DLD1 (cell line): ENCODE data around the gene NSD2.
"Not testable (repeated sequence)": the region's sequence is repeated elsewhere in the genome, so short reads cannot be mapped to it uniquely, and the experiment has no call there.

Source experiments
- in situ Hi-C: cut with HindIII; loops from 2 replicates; pipeline ENCODE4 v1.10.0; 2017; ENCODE audit warnings: low sequenced_read_pairs

The NSD2 gene

DNA sequence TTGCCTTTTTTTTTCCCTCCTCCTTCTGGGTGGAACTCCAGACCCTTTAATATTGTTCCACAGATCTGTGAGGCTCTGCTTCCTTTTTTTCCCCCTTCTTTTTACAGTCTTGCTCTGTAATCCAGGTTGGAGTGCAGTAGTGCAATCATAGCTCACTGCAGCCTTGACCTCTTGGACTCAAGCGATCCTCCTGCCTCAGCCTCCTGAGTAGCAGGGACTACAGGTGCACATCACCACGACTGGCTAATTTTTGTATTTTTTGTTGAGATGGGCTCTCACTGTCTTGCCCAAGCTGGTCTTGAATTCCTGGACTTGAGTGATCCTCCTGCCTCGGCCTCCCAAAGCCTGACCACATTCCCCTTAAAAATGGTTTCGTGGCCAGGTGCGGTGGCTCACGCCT, 26.8 kb downstream of the NSD2 start:
- in situ Hi-C loops, result no loop called here

DNA sequence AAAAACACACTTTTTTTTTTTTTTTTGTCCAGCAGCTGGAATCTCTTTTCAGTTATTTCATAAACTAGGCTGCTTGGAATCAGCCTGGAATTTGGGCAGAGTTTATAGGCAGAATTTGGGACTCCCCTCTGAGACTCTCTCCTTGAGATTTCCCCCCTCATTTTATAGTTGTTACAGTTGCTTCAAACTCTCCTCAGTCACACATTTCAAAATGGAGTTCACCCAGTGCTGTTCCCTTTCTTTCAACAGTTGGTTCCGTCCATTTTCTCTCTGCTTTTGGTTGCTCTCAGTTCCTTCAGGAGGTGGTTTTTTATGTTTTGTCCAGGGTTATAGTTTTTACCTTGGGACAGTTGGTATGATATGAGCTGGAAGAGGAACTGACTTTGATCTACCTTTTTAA, 27.5 kb downstream of the NSD2 start:
- in situ Hi-C loops, result no loop called here

DNA sequence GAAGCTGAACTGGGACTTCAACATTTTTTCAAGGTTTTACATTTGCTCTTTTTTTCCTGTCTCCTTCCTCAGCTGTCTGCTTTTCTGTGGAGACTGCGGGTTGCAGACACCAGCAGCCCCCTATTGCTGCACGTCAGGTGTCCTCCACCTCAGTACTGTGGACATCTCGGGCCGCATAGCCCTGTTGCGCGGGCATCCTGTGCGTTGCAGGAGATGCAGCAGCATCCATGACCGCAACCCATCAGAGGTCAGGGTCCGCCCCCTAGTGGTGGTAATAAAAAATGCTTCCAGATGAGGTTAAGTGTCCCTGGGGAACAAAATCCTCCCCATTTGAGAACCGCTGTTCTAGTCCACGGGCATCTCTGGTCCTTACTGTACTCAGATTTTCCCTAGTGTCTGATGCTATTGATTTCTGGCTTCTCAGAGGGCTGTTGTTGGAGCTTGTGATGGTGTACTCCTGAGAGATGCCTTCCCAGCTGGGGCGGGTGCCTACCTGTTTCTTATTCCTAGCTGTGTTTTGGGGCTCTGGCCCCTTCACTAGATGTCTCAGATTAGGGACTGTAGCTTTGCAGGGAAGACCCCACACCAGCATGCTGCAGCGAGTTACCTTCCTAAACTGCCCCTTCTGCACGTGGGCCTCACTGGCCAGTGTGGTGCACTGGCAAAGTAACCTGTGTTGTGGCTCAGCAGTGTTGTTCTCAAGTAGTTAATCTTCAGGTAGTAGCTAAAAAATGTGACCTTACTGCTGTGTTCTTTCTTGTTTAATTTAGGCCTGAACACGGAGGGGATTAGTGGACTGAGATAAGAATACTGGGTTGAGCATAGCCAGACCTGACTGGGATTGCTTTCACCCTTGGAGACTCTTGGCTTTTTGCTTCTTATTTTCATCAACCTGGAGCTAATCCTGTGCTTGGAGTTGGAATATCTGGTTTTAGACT, 28.2 kb downstream of the NSD2 start:
- in situ Hi-C loops, result no loop called here

DNA sequence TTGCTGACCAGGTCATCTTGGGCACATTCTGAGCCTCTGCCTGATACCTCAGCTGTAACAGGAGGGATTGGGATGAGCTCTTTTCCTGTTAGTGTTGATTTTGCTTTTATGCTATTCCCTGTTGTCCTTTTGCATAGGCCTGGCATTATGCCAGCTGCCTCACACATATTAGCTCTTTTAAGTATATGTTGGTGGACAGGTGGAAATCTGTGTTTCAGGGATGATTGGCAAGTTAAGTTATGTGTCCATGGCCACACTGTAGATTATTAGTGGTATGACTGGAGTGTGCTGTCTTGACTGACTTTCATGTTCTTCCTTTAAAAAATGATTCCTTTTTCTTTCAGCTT, 28.9 kb downstream of the NSD2 start:
- in situ Hi-C loops, result no loop called here

DNA sequence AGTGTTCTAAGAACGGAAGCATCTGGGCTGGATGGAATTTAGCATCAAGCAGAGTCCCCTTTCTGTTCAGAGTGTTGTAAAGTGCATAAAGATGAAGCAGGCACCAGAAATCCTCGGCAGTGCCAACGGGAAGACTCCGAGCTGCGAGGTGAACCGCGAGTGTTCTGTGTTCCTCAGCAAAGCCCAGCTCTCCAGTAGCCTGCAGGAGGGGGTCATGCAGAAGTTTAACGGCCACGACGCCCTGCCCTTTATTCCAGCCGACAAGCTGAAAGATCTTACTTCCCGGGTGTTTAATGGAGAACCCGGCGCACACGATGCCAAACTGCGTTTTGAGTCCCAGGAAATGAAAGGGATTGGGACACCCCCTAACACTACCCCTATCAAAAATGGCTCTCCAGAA, 29.4 kb downstream of the NSD2 start:
- in situ Hi-C loops, result no loop called here

DNA sequence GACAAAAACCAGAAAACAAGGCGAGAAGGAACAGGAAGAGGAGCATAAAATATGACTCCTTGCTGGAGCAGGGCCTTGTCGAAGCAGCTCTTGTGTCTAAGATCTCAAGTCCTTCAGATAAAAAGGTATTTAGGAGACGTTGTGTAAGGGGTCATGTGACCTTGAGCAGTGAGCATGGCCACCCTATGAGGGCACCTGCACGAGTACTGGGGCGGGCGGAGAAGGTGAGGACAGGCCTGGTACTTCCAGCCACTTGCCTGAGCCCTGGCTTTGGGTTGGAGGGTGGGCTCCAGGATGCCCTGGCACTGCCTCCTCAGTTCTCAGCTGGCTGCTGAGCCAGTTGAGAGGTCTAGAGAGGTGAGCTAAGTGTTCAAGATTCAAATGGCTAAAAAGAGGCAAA, 29.9 kb downstream of the NSD2 start:
- in situ Hi-C loops, result no loop called here

DNA sequence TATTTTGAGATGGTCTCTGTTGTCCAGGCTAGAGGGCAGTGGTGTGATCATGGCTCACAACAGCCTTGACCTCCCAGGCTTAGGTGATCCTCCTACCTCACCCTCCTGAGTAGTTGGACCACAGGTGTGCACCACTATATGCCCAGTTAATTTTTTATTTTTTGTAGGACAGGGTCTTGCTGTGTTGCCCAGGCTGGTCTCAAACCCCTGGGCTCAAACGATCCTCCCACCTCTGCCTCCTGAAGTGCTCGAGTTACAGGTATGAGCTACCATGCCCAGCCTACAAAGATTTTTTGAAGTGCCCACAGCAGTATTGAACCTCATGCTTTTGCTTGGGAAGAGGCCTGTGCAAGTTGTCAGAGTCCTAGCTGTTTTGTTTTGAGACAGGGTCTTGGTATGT, 31.1 kb downstream of the NSD2 start:
- in situ Hi-C loops, result no loop called here

DNA sequence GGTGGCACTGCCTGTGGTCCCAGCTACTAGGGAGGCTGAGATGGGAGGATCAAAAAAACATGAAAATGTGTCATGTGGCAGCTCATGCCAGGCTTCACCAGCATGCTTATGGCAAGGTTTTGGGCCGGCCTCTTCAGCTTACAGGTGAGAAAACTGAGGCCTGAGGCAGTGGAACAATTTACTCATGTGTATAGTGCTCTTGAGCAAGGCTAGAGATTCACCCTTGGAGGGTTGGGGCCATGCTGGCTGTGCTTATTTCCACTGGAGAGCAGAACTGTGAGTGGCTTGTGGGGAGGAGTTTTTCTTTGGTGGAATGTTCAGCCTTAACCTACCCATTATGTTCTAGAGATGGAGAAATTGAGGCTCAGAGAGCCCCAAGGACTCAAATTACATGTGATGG, 31.8 kb downstream of the NSD2 start:
- in situ Hi-C loops, result no loop called here

DNA sequence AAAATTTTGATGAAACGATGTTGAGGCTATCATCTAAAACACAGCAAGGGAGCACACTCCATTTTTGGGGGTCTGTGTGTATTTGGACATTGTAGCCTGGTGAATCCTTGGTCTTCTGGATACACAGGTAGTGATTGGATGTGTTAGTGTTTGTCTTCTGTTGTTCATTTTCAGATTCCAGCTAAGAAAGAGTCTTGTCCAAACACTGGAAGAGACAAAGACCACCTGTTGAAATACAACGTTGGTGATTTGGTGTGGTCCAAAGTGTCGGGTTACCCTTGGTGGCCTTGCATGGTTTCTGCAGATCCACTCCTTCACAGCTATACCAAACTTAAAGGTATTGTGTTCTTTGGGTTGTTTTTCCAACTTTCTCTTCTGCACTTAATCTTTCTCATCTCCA, 32.8 kb downstream of the NSD2 start:
- in situ Hi-C loops, result no loop called here

DNA sequence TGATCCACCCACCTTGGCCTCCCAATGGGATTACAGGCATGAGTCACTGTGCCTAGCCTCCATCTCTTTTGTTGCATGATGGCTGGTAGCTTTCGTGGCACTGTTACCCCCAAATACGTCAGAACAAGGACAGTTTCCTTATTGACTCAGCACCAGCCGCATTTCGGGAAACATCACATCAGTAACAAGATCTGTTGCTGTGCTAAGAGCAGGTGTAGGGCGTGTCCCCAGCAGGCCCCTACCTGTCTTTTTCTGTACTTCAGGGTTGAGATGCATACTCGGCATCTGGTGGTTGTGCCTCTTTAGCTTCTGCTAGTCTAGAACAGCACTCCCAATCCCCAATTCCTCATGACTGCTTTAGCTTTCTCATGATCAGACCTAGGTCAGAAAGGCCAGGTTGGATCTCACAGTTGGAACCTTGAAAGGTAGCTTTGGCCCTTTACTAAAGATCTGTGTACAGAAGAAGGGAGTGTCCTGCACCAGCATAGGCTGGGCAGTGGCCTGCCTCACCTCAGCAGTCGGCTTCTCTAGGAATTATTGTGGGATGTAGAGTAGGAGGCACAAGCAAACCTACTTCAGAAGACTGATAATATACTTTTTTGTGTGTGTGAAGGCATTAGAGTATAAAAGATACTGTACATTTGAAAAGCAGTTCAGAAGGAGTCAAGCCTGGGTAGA, 36.8 kb downstream of the NSD2 start:
- in situ Hi-C loops, result no loop called here

DNA sequence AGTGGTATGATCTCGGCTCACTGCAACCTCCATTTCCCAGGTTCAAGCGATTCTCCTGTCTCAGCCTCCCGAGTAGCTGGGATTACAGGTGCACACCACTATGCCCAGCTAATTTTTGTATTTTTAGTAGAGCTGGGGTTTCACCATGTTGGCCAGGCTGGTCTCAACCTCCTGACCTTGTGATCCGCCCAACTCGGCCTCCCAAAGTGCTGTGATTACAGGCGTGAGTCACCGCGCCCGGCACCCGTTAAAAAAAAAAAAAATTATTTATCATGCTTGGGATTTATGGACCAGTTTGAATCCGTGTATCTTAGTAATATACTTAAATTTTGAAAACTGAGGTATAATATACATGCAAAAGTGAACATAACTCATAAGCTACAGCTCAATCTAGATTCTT, 38.5 kb downstream of the NSD2 start:
- in situ Hi-C loops, result not testable (repeated sequence)

DNA sequence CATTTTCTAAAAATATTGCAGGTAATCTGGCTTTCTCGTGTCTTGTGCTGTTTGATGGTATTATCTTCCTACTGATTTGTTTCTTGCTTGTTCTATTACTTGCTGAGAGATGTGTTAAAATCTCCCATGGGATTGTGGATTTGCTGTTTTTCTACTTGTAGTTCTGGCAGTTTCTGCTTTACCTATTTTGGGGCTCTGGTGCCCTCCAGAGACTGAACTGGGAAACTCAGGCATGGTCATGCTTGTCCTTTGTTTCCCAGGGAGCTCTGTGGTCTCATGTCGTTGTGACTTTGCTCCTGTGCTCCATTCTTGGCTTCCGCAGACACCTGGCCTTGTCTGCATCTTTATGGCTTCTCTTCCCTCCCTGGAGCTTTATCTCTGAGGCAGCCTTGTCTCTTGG, 39.5 kb downstream of the NSD2 start:
- in situ Hi-C loops, result no loop called here

DNA sequence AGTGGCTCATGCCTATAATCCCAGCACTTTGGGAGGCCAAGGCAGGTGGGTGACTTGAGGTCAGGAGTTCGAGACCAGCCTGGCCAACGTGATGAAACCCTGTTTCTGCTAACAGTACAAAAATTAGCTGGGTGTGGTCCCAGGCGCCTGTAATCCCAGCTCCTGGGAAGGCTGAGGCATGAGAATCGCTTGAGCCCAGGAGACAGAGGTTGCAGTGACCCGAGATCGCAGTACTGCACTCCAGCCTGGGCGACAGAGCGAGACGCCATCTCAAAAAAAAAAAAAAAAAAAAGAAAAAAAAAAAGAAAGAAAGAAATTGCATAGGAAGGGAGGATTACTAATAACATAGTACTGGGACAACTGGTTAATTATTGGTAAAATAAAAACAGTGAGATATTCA, 40.1 kb downstream of the NSD2 start:
- in situ Hi-C loops, result not testable (repeated sequence)

DNA sequence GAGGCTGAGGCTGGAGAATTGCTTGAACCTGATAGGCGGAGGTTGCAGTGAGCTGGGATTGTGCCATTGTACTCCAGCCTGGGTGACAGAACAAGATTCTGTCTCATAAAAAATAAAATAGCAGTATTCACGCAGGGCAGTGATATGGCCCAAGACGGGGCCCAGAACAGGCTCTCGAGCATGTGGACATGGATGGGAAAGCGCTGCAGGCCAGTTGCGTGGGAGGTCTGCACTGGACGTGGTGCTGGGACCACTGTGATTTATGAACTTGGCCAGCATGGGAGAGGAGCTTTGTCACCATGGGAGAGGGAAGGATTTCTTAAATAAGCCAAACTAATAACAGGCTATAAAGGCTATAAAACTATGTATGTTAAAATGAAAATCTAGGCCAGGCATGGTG, 51.6 kb downstream of the NSD2 start:
- in situ Hi-C loops, result no loop called here

DNA sequence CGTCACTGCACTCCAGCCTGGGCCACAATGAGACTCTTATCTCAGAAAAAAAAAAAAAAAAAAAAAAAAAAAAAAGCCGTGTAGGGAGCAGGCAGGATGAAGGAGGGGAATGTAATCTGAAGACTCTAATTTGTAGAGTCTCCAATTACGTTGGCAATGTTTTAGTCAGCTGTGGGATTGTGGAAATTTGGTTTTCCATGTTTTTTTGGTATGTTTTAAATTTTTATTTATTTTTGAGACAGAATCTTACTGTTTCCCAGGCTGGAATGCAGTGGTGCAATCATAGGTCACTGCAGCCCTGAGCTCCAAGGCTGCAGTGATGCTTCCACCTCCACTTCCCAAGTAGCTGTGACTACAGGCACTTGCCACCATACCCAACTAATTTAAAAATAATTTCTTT, 56.5 kb downstream of the NSD2 start:
- in situ Hi-C loops, result no loop called here

DNA sequence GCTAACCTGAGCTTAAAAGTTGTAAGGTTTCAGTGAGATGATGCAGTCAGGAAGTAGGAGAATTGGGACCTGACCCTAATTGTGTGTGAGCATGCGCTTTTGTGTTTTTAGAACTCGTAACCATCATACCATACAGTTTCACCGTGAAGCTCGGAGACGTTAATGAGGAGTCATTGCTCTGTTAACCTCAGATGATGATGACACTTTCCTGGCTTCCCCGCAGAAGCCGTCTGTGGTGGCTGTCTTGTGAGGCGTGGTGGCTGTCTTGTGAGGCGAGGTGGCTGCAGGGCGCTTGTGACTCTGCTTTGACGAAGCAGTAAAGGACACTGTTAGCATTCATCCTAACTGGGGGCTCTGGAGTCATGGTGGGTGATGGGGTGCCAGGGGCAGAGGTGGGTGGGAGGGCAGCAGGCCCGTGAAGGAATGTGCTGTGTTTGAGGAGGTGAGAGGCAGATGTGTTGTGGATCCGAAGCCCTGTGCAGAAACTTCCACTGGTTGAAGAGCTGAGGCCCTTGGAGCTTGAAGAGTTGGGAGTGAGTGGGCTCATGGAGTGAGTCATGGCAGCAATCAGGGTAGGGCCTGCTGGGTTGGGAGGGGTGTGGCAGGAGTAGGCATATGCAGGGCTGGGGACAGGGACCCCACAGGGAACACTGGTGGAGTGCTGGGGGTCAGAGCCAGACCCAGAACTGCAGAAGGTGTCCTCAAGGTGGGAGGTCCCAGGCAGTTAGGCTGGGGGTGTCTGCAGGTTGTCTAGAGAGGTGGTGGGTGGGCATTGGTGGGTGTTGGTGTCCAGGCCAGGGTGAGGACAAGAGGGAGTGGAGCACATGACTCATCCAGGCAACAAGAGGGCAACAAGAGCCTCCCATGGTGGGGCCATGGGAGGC, 57.4 kb downstream of the NSD2 start:
- in situ Hi-C loops, result no loop called here

DNA sequence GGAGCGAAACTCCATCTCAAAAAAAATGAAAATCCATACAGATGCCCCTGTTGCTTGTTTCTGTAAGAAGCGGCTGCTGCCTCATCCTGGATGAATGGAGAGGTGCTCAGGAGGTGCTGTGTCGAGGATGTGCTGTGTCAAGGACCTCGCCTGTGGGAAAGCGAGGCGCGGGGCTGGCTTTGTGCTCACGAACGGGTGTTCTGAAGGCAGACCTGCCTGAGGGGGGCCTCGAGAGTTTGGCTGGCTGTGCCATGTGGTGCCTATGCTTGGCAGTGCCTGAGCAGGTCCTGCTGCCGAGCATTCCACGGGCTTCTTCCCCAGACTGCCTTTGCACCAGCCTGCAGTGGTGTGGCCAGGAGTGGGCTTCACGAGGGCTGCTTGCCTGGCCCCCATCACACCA, 61.5 kb downstream of the NSD2 start:
- in situ Hi-C loops, result no loop called here

DNA sequence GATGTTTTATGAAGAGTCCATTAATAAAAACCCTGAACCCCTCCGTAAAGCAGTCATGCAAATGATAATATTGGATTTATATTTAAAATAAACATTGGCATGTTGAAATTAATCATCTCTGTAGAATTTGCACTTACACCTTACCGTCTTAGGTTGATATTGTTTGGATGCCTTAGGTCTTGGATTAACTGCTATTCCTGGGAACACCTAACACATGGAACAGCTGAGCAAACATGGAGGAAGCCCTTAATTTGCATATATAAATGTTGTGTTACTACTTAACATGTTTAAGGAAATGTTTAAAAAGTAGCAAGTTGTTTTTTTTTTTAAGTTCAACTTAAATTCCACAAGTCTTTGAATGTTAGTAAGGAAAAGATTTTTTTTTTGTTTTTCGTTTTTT, 62.5 kb downstream of the NSD2 start:
- in situ Hi-C loops, result no loop called here

DNA sequence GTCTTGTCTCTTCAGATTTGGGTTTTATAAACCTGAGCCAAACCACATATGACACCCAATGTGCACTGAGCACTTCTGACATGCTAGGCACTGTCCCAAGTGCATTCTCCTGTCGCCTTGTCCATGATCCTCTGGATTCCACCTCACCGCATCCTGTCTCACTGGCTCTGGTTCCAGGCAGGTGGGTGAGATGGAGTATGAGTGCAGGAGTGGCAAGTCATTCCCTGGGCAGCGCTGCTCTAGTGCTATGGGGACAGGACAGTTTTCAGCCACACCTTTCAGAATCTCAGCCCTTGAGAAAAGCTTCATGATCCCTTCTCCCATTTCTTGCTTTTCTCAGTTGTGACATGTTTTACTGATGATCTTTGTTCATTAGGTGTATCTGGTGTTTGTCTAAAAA, 66.4 kb downstream of the NSD2 start:
- in situ Hi-C loops, result no loop called here

DNA sequence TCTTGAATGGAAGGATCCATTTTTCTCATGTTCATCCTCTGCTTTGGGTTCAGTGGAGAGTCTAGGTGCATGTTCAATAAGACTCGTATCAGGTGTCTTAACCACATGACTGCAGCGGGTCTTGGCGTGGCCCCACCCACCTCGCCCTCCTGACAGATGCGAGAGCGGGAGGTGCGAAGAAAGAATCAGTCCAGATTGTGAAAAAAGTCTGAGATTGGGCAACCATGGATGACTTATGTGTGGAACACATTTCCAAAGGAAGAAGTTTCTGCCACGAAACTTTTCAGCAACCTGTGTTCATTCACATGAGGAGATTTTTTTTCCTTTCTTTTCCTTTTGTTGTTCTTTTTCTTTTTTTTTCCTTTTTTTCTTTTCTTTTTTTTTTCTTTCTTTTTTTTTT, 66.8 kb downstream of the NSD2 start:
- in situ Hi-C loops, result no loop called here

DNA sequence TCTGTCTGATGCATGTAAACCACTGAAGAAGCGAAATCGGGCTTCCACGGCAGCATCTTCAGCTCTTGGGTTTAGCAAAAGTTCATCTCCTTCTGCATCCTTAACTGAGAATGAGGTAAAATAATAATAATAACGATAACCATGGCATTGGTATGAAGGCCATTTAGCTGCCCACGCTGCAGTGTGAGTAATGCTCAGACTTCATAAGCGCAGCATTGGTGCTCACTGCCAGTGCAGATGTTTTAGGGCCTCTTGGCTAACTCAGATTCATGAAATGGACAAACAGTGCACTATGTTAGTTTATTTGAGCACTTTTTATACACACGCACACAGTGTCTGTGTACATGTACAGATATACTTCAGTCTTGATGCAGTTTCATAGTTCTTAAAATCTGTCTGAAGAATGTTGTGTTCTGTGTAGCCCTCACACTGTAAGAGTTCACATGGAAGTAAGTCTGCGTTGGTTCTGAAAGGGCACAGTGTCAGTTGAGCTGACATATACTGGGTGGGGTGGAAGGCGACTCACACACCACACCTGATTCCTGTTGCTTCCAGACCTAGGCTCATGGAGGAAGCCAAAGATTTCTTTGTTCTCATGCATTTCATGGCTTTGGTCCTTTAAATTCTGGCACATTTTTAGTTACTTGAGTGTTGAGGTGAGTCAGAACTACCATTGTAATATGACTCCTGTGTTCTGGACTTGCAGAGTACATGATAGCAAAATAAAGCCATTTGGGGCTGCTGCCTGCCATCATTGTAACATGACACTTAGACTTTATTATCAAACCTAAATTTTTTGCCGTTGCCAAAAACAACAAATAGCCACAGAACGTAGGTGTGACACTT, 68.7 kb downstream of the NSD2 start:
- in situ Hi-C loops, result no loop called here
